Endothelial cell of umbilical vein (primary cell): Measurements from ENCODE around the gene URAD. TPM values are rescaled to one million over a fixed set of nuclear protein-coding genes. Genes with fewer than 3 reads are reported as not detected.

Source experiments
- BruUV-seq: library from RNA; stranded (reverse); fragments of 400-500 nt; replicated peaks from 2 replicates; lab custom pipeline; 2021; lab: Mats Ljungman, UMichigan
- CTCF ChIA-PET: fragments of 300-600, 350-600 bp; sonication (Branson Sonifier 250); formaldehyde crosslinking; loops from one replicate; lab custom pipeline; 2021; ENCODE audit warnings: antibody characterized with exemption, inconsistent platforms; lab: Charles Lee
- POLR2A ChIA-PET: fragments of 300-600, 350-600 bp; sonication (Branson Sonifier 250); formaldehyde crosslinking; loops from one replicate; lab custom pipeline; 2021; ENCODE audit warnings: antibody characterized with exemption, inconsistent platforms; lab: Charles Lee
- DNase-seq: peaks from one replicate; pipeline ENCODE4 v3.0.0-alpha.2; 2011; ENCODE audit warnings: low read depth, low spot score
- FAIRE-seq: peaks from 2 replicates; lab custom pipeline; 2011; peaks lifted over from hg19 to GRCh38; lab: Jason Lieb, UNC
- H2AFZ ChIP-seq: 2 replicates; pipeline ENCODE4 v1.6.0; 2012; ENCODE audit warnings: low read depth, low read length, control low read depth, inconsistent platforms
- H3K27ac ChIP-seq: 2 replicates; pipeline ENCODE4 v1.5.1; 2011; ENCODE audit warnings: low read depth, mild to moderate bottlenecking, control low read depth, low read length, moderate library complexity; ENCODE audit not compliant: insufficient read depth
- H3K27me3 ChIP-seq, 2 experiments: 2 replicates each; pipeline versions ENCODE4 v1.6.0 to v1.6.1; 2011; ENCODE audit warnings: low read length in 2 of 2, mixed read lengths in 1 of 2; ENCODE audit not compliant: control insufficient read depth in 2 of 2, insufficient read depth in 2 of 2
- H3K36me3 ChIP-seq, 2 experiments: 2 replicates in 1 of 2; 3 replicates in 1 of 2; pipeline ENCODE4 v1.5.1; 2011; ENCODE audit warnings: low read length in 2 of 2, mild to moderate bottlenecking in 1 of 2, moderate library complexity in 1 of 2; ENCODE audit not compliant: control insufficient read depth in 2 of 2, insufficient read depth in 2 of 2; ENCODE audit errors: extremely low read depth in 1 of 2
- H3K4me1 ChIP-seq: 3 replicates; pipeline ENCODE4 v1.5.1; 2011; ENCODE audit warnings: mild to moderate bottlenecking, low read length; ENCODE audit not compliant: control insufficient read depth, insufficient read depth; ENCODE audit errors: extremely low read depth
- H3K4me2 ChIP-seq: 2 replicates; pipeline ENCODE4 v1.6.1; 2011; ENCODE audit warnings: low read length, control low read depth, mixed read lengths; ENCODE audit not compliant: insufficient read depth
- H3K4me3 ChIP-seq, 3 experiments: fragments of 200-600 bp in 1 of 3; sonication (generic), shearing (Covaris generic) in 1 of 3; replicated peaks in 1 of 3; 2 replicates each; pipeline ENCODE4 v1.5.1; 2011 to 2016; ENCODE audit warnings: control low read depth in 3 of 3, low read length in 3 of 3, mild to moderate bottlenecking in 2 of 3, inconsistent platforms in 1 of 3, low read depth in 1 of 3, moderate library complexity in 1 of 3; ENCODE audit not compliant: insufficient read depth in 1 of 3
- H3K79me2 ChIP-seq: 2 replicates; pipeline ENCODE4 v1.6.0; 2012; ENCODE audit warnings: low read length, inconsistent platforms; ENCODE audit not compliant: control insufficient read depth, insufficient read depth
- H3K9ac ChIP-seq: replicated peaks from 2 replicates; pipeline ENCODE3; 2011; ENCODE audit warnings: low read length, control low read depth; ENCODE audit not compliant: insufficient read depth; ENCODE audit errors: extremely low read depth
- H3K9me1 ChIP-seq: replicated peaks from 3 replicates; pipeline ENCODE4 v1.6.0; 2011; ENCODE audit warnings: mild to moderate bottlenecking, low read length; ENCODE audit not compliant: control insufficient read depth, insufficient read depth; ENCODE audit errors: extremely low read depth
- H3K9me3 ChIP-seq: replicated peaks from 2 replicates; pipeline ENCODE4 v1.5.1; 2012; ENCODE audit warnings: low read length, inconsistent platforms; ENCODE audit not compliant: control insufficient read depth, insufficient read depth
- H4K20me1 ChIP-seq: replicated peaks from 2 replicates; pipeline ENCODE3; 2011; ENCODE audit warnings: mild to moderate bottlenecking, low read length; ENCODE audit not compliant: control insufficient read depth, insufficient read depth; ENCODE audit errors: extremely low read depth
- EZH2 ChIP-seq: IDR thresholded peaks from 2 replicates; pipeline ENCODE4 v1.6.1; 2012; ENCODE audit warnings: borderline replicate concordance, low read depth, mild to moderate bottlenecking, moderate library complexity, low read length, inconsistent platforms; ENCODE audit not compliant: severe bottlenecking
- GATA2 ChIP-seq: IDR thresholded peaks from 2 replicates; pipeline ENCODE4 v1.7.0; 2011; ENCODE audit warnings: low read depth, mild to moderate bottlenecking, moderate library complexity, mixed read lengths, low read length; ENCODE audit not compliant: insufficient read length, insufficient read depth
- POLR2AphosphoS5 ChIP-seq: IDR thresholded peaks from 2 replicates; pipeline ENCODE4 v1.6.1; 2012; ENCODE audit warnings: low read depth, mild to moderate bottlenecking, control low read depth, low read length, moderate library complexity; ENCODE audit not compliant: insufficient read depth
- dilution Hi-C: fragments of 300-500 bp; cut with MboI; formaldehyde crosslinking; loops from one replicate; pipeline ENCODE4 v1.15.0; 2019; ENCODE audit warnings: low sequenced_read_pairs; ENCODE audit not compliant: extremely low pct_ligation_motif_present
- intact Hi-C: fragments of 100-400 bp; cut with micrococcal nuclease; formaldehyde crosslinking; loops from one replicate; pipeline ENCODE4 v1.10.0; 2022
- polyA plus RNA-seq, 4 experiments: library from polyadenylated mRNA; depleted of rRNA in 3 of 4; stranded (reverse) in 3 of 4; unstranded in 1 of 4; fragments of >200 nt; gene quantifications; 2 replicates each; pipeline versions ENCODE4 v1.2.1 to v1.2.3, GENCODE V29; 2011 to 2012; ENCODE audit warnings: missing spikeins in 1 of 4
- total RNA-seq: library from RNA; stranded (reverse); gene quantifications from 2 replicates; pipeline ENCODE4 v1.2.3, GENCODE V29; 2021
- TF ChIP-seq, protein P1 (sequence below), 2 donors: IDR thresholded peaks; 1 replicate in 1 of 2; 2 replicates in 1 of 2; pipeline ENCODE4 v1.5.1; 2011; ENCODE audit warnings: low read length in 2 of 2, mild to moderate bottlenecking in 2 of 2, moderate library complexity in 2 of 2, control low read depth in 1 of 2, inconsistent platforms in 1 of 2, low read depth in 1 of 2; ENCODE audit not compliant: insufficient read depth in 1 of 2; ENCODE audit errors: extremely low read depth in 1 of 2

URAD gene
- total and polyA plus RNA-seq, 2 donors (not counting 3 experiments of a cell fraction or from before 2014, with no cell fraction given), result not detected

DNA sequence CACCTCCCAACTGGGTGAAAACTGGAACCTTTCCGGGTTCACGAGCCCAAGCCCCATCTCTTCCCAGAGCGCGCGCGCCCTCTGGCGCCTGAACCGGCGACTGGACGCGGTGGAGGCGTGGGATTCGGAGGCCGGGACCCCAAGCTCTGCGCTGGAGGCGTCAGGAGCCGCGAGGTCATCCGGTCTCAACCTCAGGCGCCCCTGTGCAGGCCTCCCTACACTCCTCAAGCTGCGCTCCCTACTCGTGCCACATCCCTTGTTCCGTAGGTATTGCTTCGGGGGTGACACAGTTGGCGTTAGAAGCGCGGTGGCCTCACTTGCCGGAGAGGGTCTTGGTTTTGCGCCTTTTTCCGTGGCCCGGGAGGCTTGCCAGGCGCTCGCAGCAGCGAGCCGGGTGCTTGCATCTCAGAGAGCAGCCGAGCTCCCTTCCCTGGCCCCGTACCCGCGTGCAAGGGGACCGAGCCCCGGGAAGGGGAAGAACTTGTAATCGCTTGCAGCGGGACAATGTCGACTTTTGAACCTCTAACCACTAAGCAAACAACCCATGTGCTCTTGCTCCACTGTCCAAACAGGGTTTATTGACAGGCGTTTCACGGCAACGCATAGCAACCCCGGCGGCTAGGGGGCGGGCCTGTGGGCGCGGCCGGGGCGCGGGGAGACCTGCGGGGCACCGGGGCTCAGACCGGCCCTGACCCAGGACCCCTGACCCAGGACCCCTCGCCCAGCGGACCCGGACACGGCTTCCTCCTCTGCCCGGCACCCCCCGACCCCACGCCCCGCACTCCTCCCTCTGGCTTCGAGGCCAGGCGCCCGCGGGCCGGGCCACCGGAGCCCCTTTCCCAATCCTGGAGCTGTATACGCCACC is 27.9 kb downstream of the URAD start:
- Histone ChIP-seq H3K27me3 (peaks cover 65 to 93% of the 10 kb centered on the region in 2 experiments), H3K9me1 (no peaks in the 10 kb centered on the region), H3K79me2 (no peaks in the 10 kb centered on the region), H4K20me1 (no peaks in the 10 kb centered on the region), H3K4me1 (peaks cover 3% of the 10 kb centered on the region), H3K27ac (no peak overlapping the region), H3K9ac (no peak overlapping the region), H3K36me3 (no peaks in the 10 kb centered on the region), H3K4me2 (no peak overlapping the region), H3K9me3 (no peaks in the 10 kb centered on the region), H3K4me3 (no peak overlapping the region), H2AFZ (no peak overlapping the region)
- no peak for DNase-seq
- FAIRE-seq, result peak; percentile 75
- CTCF ChIA-PET, result interaction anchor here (0.6 to 2.7 kb wide), 5 partner anchors 23 to 598 kb away, joined by 3 to 12 read pairs (median 5); no protein-coding TSS in a partner anchor
- dilution Hi-C loops, result no loop called here
- BruUV-seq, result no TSS peak
- no peak for TF ChIP-seq POLR2AphosphoS5
- TF ChIP-seq EZH2, result peak; percentile 66
- TF ChIP-seq, protein P1, sequence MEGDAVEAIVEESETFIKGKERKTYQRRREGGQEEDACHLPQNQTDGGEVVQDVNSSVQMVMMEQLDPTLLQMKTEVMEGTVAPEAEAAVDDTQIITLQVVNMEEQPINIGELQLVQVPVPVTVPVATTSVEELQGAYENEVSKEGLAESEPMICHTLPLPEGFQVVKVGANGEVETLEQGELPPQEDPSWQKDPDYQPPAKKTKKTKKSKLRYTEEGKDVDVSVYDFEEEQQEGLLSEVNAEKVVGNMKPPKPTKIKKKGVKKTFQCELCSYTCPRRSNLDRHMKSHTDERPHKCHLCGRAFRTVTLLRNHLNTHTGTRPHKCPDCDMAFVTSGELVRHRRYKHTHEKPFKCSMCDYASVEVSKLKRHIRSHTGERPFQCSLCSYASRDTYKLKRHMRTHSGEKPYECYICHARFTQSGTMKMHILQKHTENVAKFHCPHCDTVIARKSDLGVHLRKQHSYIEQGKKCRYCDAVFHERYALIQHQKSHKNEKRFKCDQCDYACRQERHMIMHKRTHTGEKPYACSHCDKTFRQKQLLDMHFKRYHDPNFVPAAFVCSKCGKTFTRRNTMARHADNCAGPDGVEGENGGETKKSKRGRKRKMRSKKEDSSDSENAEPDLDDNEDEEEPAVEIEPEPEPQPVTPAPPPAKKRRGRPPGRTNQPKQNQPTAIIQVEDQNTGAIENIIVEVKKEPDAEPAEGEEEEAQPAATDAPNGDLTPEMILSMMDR (IDR thresholded peaks at IDR 0.05; ENCODE audit: extremely low read depth in 1 of 2, insufficient read depth in 1 of 2, low read depth in 1 of 2, low read length in 2 of 2), result peak; percentile 46 to 54
- TF ChIP-seq GATA2, result no peak
- POLR2A ChIA-PET, result no interaction called here
- intact Hi-C loops, result no loop called here
